HCEC 1CT (cell line): ENCODE measurements around the gene MIPEP.

ENCODE experiments used
- DNase-seq: peaks from one replicate; pipeline ENCODE4 v3.0.0-alpha.2; 2017

The MIPEP gene

GRCh38 chr13:23804166-23804565 is 85.0 kb downstream of the MIPEP start:
- DNase-seq, result no peak

GRCh38 chr13:23801141-23801540 is 88.1 kb downstream of the MIPEP start:
- no peak for DNase-seq

- peak; percentile 13 for DNase-seq
Measured at GRCh38 chr13:23799945-23800344, 89.3 kb downstream of the MIPEP start.

- DNase-seq, result no peak
Measured at GRCh38 chr13:23797276-23797903, 91.8 kb downstream of the MIPEP start.

GRCh38 chr13:23796551-23796950 is 92.6 kb downstream of the MIPEP start:
- DNase-seq, result peak; percentile 55

- peak; percentile 86 for DNase-seq
Measured at GRCh38 chr13:23794267-23795161, 94.7 kb downstream of the MIPEP start.

GRCh38 chr13:23793711-23794110 is 95.5 kb downstream of the MIPEP start:
- no peak for DNase-seq

- no peak for DNase-seq
Measured at GRCh38 chr13:23792680-23793079, 96.5 kb downstream of the MIPEP start.

GRCh38 chr13:23790577-23791170 is 98.5 kb downstream of the MIPEP start:
- peak; percentile 93 for DNase-seq

- no peak for DNase-seq
Measured at GRCh38 chr13:23789576-23790346, 99.4 kb downstream of the MIPEP start.

GRCh38 chr13:23788459-23788858 is 100.7 kb downstream of the MIPEP start:
- no peak for DNase-seq

GRCh38 chr13:23787464-23787863 is 101.7 kb downstream of the MIPEP start:
- no peak for DNase-seq

GRCh38 chr13:23786607-23787006 is 102.6 kb downstream of the MIPEP start:
- no peak for DNase-seq

- peak; percentile 74 for DNase-seq
Measured at GRCh38 chr13:23778879-23779278, 110.3 kb downstream of the MIPEP start.

- DNase-seq, result peak; percentile 12
Measured at GRCh38 chr13:23778002-23778652, 111.1 kb downstream of the MIPEP start.

GRCh38 chr13:23777575-23777870 is 111.7 kb downstream of the MIPEP start:
- no peak for DNase-seq

GRCh38 chr13:23776698-23777574 is 112.3 kb downstream of the MIPEP start:
- no peak for DNase-seq

- no peak for DNase-seq
Measured at GRCh38 chr13:23772717-23773116, 116.5 kb downstream of the MIPEP start.

GRCh38 chr13:23771956-23772355 is 117.2 kb downstream of the MIPEP start:
- DNase-seq, result peak; percentile 56

- DNase-seq, result no peak
Measured at GRCh38 chr13:23771552-23771951, 117.6 kb downstream of the MIPEP start.

- DNase-seq, result no peak
Measured at GRCh38 chr13:23770973-23771372, 118.2 kb downstream of the MIPEP start.

GRCh38 chr13:23770428-23770827 is 118.8 kb downstream of the MIPEP start:
- no peak for DNase-seq
